NCI-H128 (cell line): Measurements from ENCODE around the gene TOR1A.
"Not testable (repeated sequence)": the region's sequence is repeated elsewhere in the genome, so short reads cannot be mapped to it uniquely, and the experiment has no call there.

ENCODE experiments used
- DNase-seq: peaks from one replicate; lab custom pipeline; 2025; ENCODE audit not compliant: unreplicated experiment; lab: John Stamatoyannopoulos, UW

The TOR1A gene

DNA sequence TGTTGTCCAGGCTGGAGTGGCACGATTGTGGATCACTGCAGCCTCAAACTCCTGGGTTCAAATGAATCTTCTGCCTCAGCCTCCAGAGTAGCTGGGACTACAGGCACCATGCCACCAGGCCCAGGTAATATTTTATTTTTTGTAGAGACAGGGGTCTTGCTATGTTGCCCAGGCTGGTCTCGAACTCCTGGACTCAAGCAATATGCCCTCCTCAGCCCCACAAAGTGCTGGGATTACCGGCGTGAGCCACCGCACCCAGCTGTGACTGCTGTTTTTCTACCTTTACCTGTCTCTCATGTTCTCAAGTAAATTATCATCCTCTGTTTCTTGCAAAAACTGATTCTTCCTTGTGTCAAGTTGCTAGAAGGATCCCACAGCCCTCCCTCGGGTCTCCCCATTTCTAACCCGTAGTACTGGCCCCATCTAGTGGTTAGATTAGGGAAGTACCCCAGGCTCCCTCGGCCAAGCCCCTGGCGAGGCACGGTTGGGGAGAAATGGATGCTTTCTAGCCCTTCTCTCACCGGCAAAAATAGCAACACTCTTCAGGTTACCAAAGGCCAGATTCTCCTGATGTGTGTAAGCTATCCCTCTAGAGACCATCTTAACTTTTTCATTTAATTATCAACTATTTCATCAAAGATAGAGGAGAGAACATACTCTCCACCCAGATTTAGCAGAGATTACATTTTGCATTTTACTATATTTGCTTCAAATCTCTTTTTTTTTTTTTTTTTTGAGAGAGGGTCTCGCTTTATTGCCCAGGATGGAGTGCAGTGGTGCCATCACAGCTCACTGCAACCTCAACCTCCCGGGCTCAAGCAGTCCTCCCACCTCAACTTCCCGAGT is 40.2 kb downstream of the TOR1A start:
- peak; percentile 55 for DNase-seq

DNA sequence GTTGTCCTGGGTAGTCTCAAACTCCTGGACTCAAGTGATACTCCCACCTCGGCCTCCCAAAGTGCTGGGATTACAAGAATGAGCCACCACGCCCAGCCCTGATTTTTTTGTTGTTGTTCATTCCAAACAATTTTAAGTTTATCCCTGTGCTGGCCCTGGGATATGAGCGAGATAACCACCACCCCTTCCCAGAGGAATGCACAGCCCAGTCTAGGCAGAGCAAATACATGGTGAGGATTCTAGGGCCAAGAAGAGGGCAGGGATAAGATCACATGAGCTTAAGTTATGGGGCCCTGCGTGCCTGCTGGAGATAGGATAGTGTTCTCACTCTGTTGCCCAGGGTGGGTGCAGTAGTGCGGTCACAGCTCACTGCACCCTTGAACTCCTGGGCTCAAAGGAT is 42.0 kb downstream of the TOR1A start:
- no peak for DNase-seq

DNA sequence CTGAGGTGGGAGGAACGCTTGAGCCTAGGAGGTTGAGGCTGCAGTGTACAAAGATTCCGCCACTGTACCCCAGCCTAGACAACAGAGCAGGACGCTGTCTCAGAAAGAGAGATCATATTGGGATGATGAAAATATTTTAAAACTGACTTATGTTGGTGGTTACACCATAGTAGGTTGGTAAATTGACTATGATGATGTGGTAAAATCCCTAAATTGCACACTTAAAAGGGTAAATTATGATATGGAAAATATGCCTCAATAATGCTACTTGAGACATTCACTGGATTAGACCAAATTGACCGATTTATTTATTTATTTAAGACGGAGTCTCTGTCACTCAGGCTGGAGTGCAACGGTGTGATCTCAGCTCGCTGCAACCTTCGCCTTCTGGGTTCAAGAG is 42.8 kb downstream of the TOR1A start:
- DNase-seq: no peak

DNA sequence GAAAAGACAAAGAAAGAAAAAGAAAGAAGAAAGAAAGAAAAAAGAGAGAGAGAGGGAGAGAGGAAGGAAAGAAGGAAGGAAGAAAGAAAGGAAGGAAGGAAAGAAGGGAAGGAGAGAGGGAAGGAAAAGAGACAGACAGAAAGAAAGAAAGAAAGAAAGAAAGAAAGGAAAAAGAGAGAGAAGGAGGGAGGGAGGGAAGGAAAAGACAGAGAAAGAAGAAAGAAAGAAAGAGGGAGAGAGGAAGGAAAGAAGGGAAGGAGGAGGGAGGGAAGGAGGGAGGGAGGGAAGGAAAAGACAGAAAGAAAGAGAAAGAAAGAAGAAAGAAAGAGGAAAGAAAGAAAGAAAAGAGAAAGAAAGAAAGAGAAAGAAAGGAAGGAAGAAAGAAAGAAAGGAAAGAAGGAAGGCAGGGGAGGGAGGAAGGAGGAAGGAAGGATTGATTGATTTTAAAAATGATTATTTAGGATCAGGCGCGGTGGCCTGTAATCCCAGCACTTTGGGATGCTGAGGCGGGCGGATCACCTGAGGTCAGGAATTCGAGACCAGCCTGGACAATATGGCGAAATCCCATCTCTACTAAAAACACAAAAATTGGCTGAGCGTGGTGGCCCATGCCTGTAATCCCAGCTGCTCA is 44.3 kb downstream of the TOR1A start:
- DNase-seq: no peak

DNA sequence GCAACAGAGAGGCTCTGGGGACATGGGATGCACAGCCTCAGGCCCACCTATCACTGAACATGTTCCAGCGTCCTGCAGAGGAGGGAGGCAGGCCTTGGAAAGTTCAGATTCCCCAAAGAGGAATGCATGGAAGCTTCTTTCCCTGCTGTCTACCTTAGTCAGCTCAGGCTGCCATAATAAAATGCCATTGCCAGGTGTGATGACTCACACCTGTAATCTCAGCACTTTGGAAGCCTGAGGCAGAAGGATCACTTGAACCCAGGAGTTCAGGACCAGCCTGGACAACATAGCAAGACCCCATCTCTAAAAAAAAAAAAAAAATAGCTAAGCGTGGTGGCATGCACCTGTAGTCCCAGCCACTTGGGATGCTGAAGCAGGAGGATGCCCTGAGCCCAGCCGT is 45.5 kb downstream of the TOR1A start:
- DNase-seq: no peak

DNA sequence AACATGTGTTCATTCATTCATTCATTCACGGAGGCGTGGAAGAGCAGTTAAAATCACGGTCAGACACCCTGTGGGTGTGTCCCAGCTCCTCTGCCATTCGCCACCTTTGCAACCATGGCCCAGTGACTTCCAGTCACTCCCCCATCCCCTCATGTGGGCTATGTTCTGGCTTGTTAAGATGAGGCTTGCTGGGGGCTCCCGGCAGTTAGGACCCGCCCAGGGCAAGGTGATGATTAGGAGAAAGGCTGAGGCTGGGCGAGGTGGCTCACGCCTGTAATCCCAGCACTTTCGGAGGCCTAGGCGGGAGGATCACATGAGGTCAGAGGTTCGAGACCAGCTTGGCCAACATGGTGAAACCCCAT is 46.2 kb downstream of the TOR1A start:
- no peak for DNase-seq

DNA sequence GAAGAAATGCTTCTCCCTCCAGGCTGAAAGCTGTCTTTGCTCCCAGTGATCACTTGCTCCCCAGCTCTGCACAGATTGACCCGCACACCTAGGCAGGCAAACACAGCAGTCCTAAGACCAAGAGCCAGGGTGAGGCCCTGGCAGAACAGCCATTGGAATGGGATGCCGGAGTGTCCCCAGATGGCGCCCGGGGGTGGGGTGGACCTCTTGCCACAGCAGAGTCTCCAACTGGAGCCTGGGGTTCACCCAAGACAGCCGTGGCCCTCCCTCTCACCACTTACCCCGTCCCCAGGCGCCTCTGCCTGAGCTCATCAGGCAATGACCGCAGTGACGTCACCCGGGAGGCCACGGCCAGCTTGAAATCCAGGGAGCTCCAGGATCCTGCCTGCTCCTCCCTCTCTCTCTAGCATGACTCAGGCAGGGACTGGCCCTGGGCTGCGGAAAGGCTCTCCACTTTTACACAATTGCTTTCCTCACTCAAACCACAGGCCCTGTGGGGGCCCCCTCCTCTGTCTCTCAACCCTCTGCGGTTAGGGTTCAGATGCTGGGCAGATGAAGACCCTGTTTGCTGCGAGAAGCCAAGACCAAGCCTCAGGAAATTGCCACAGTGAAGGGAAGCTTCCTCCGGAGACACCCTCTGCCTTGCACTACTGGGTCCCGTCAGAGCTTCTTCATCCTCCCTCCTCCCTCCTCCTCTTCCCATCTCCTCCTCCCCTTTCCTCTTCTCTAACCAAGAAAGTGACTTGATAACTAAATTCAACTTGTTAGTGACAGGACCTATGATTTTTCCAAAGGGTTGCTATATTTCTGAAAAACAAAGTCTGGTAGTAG is 46.8 kb downstream of the TOR1A start:
- no peak for DNase-seq

DNA sequence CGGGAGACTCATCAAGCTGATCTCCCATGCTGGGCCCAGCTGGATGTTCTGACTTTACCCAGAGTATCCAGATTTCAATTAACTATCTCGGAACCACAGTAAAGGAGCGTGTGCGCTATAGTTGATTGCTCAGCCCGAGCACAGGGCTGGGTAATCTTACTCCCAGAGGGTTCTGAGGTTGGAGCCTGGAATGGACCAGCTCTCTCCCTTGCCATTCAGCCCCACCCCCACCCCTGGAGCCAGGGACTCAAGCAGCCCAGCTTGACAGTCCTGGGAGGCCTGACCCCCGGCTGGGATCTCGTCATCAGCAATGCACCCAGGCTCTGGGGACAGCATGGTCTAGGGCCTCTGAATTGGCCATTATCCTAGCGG is 47.4 kb downstream of the TOR1A start:
- no peak for DNase-seq

DNA sequence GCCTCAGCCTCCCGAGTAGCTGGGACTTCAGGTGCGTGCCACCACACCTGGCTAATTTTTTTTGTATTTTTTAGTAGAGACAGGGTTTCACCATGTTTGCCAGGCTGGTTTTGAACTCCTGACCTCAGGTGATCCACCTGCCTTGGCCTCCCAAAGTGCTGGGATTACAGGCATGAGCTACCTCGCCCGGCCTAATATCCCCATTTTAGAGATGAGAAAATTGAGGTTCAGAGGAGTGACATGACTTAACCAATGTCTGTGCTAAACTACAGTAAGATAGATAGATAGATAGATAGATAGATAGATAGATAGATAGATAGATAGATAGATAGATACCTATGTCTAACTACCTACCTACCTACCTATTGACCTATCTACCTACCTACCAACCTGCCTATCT is 47.8 kb downstream of the TOR1A start:
- not testable (repeated sequence) for DNase-seq

DNA sequence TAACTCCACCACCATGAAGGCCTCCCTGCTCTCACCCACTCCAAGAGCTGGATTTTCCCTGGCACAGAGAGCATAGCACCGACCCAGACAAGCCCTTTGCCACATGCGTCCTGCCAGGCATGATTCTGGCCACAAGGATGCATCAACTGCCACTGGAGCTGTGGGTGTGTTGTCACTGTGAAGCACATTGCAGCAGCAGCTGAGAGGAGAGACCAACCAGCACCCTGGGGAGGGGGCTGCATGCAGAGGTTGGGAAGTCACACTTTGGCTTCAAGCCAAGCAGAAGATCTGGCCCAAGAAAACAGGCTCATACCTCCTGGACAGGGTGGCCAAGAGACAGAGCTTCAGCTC is 48.5 kb downstream of the TOR1A start:
- no peak for DNase-seq

DNA sequence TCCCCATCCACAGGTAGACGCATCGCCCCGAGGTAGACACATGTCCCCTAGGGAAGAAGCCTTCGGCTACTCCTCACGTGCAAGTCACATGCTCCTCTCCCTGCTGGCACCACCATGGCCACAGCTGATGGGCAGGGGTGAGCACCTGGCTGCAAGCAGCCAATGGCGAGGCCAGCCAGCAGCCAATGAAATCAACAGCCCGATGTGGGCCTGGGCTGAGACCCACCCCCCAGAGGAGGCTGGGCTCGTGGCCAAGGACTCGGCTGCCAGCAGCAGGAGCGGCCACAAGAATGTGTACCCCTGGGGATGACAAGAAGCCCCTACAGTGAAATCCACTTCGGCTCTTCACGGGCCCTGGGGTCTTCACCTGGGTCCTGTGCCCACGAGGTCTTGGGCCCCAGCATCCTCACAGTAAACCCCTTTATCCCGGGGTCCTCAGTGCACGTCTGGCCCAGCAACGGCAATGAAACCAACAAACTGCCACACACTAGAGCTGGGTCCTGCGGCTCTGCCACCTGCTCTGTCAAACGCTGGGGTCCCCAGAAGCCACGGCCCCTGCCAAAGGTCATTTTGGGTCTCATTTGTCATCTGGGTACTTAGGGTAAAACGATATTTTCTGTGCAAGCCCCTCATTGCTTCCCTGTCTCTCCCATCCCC is 49.0 kb downstream of the TOR1A start:
- no peak for DNase-seq

DNA sequence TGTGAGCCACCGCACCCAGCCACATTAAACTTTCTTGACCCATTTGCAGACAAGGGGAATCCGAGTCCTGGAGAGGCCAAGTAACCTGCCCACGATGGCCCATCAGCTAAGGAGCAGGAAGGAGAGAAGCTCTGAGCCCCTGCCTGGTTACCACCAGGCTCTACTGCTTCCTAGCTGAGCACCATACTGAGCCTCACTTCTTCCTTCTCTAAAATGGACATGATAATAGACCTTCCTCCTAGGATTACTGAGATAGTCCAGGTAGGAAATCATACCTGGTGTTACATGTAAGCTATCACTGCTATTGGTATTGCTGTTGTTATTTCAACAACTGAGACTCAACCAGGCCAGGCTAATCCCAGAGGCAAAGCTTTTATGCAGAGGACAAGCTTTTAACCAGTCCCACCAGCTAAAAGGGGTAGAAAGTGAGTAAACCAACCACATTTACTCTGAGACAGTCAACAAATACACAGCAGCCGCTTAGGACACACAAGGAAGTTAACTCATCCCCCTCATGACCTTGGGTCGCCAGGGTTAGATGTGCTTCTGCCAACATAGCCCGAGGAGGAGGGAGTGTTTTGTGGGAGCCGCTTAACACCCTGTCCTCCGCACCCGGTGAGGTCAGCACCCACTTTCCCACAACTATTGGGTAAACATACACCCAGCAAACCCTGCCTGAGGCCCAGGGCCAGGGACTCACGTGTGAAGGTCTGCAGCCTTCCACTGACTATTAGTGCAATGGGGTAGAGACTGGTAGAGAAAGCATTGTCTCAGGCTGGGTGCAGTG is 50.5 kb downstream of the TOR1A start:
- DNase-seq: no peak

DNA sequence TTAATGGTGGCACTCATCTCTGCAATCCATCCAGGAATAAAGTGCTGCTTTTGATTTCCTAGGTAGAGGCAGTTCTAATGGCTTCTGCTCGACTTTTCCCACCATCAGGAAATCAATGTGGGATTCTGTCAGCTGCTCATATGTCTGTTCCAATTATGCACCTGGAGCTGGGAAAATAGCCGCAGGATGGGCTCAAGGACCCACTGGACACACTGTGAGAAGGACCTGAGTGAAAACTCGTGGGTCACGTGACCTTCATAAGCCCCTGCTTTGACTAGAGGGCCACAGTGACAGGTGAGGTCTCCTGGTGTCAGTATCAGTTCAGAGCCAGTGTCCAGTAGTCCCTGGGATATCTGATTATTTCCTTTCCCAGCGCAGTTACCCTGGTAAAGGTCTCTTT is 53.2 kb downstream of the TOR1A start:
- DNase-seq: no peak

DNA sequence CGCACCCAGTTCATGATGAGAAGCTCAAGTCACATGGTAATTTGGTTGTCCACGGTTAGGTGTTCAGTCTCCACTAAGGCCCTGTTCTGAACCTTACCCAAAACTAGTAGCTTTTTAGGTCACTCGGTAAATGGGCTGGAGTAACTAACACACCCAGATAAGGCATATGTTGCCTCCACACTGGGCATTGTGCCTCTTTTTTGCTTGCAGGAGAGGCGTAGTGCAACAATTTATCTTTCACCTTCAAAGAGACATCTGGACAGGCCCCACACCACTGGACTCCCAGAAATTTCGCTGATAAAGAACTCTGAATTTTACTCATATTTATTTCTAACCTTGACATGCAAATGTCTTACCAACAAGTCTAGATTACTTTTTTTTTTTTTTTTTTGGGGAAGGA is 54.3 kb downstream of the TOR1A start:
- no peak for DNase-seq

DNA sequence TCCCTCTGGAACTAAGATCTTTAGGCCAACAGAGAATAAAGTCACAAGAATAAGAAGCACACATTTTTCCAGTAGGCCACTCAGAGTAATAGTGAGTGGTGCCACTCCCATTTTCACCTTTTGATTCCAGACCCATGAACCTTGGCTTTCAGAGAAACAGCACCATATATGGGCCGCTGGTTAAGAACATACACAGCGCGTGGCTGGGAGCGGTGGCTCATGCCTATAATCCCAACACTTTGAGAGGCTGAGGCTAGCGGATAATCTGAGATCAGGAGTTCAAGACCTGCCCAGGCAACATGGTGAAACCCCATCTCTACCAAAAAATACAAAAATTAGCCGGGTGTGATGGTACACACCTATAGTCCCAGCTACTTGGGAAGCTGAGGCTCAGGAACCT is 55.5 kb downstream of the TOR1A start:
- no peak for DNase-seq

DNA sequence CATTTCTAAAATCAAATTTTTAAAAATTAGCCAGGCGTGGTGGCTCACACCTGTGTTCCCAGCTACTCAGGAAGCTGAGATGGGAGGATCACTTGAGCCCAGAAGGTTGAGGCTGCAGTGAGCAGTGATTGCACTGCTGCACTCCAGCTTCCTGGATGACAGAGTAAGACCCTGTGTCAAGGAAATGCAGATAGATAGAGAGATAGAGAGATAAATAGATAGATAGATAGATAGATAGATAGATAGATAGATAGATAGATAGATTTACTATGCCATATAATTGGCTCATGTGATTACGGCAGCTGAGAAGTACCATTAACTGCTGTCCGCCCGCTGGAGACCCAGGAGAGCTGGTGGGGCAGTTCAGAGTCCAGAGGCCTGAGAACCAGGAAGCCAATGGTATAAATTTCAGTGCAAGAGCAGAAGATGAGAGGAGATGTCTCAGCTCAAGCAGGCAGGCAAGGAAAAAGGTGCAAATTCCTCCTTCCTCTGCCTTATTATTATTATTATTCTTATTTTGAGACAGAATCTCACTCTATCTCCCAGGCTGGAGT is 58.1 kb downstream of the TOR1A start:
- no peak for DNase-seq

DNA sequence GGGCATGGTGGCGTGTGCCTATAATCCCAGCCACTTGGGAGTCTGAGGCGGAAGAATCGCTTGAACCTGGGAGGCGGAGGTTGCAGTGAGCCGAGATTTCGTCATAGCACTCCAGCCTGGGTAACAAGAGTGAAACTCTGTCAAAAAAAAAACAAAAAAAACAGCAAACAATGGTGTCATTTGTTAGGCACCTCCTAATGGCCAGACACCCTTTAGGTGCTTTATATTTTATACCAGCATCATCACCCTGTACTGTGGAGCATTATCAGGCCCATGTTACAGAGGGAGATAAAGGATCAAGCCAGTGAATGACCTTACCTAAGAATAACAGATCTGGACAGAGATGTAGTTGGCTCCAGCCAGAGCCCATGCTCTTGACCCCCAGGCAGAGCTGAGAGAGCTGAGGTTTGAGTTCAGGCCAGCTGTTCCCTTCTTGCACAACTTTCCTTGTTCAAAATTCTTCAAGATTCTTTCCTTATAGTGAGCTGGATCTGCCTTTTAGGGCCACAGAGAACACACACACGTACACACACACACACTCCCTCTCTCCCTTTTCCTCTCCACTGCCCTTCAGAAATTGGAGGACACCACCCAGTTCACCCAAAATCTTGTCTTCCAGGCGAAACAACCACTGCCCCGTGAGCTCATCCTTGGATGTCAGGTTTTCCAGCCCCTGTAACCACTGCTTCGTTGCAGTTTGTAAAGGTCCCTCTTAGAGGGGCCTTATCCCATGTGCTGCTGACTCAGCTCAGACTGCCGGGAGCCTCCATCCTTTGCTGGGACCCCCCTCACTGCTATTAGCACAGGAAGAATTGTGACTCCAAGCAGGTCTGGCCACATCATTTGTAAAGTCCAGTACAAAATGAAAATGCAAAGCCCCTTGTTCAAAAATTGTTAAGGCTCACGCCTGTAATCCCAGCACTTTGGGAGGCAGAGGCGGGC is 60.7 kb downstream of the TOR1A start:
- DNase-seq: no peak
